Spleen (tissue), 7 donors: ENCODE data around the gene PDE4D.

ENCODE experiments used
- CTCF ChIP-seq, 11 experiments: fragments of 200-600 bp in 7 of 11; fragments of 450-650 bp in 4 of 11; sonication (generic) in 4 of 11; IDR thresholded peaks in 8 of 11; conservative IDR thresholded peaks in 3 of 11; 1 replicate in 7 of 11; 2 replicates in 4 of 11; pipeline versions ENCODE4 v1.4.0 to v1.8.0; 2016 to 2021; ENCODE audit warnings: antibody characterized with exemption in 11 of 11, inconsistent platforms in 4 of 11, mild to moderate bottlenecking in 1 of 11
- POLR2A ChIP-seq, 3 donors: fragments of 450-650 bp; IDR thresholded peaks; one replicate each; pipeline ENCODE4 v1.5.1; 2017; ENCODE audit warnings: antibody characterized with exemption in 3 of 3, mild to moderate bottlenecking in 1 of 3
- POLR2AphosphoS5 ChIP-seq, 3 donors: sonication (generic); formaldehyde crosslinking; IDR thresholded peaks; one replicate each; pipeline ENCODE4 v1.5.1; 2017; ENCODE audit warnings: antibody characterized with exemption in 3 of 3
- donor health status: DM: no; HTN: no; CAD: no; lungs with moderate emphysema.
- donor health status: DM: no; HTN: no; CAD: no.
- donor health status: DM: no; HTN: no; CAD: no.

DNA sequence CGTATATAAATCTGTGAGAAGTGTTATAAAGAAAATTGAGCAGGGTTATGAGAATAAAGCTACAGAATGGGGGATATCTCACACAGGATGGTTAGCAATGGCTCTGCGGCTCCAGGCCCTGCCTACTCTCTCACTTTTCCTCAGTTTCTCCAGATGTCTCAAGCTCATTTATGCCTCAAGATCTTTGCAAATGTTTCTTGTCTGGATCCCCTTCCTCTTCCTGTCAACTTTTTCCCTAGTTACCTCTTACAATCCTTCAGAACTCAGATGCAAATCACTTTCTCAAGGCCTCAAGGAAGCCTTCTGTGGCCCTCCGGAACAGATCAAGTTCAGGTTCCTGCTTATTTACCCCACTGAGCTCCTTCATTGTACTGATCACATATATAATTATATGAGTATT lies 924.3 kb downstream of the PDE4D start:
- TF ChIP-seq POLR2A (IDR thresholded peaks at IDR 0.05) (no peak), CTCF (IDR thresholded peaks at IDR 0.05 in 8 of 11, conservative IDR thresholded peaks at IDR 0.05 in 3 of 11) (no peak), POLR2AphosphoS5 (IDR thresholded peaks at IDR 0.05) (no peak)
